Neuronal stem cell (in vitro differentiated cells): ENCODE measurements around the gene ADGRG6.
A peak's percentile ranks its signal among the peaks of the same experiment; 100 is the strongest.

Experiments
- DNase-seq: peaks from one replicate; pipeline ENCODE4 v3.0.0-alpha.2; 2013; ENCODE audit warnings: low spot score
- H2AFZ ChIP-seq: one replicate; pipeline ENCODE4 v1.6.1; 2013; ENCODE audit warnings: mild to moderate bottlenecking, low read length, inconsistent platforms
- H2AK5ac ChIP-seq: 2 replicates; pipeline ENCODE4 v1.6.1; 2013; ENCODE audit warnings: low read depth, mild to moderate bottlenecking, inconsistent platforms, low read length, moderate library complexity, mixed read lengths
- H2BK120ac ChIP-seq: 2 replicates; pipeline ENCODE4 v1.6.1; 2013; ENCODE audit warnings: low read depth, mild to moderate bottlenecking, inconsistent platforms, low read length, moderate library complexity, mixed read lengths
- H2BK12ac ChIP-seq: one replicate; pipeline ENCODE4 v1.6.1; 2013; ENCODE audit warnings: low read length, inconsistent platforms
- H2BK15ac ChIP-seq: 2 replicates; pipeline ENCODE4 v1.6.1; 2013; ENCODE audit warnings: mild to moderate bottlenecking, low read length, inconsistent platforms, mixed read lengths
- H2BK5ac ChIP-seq: one replicate; pipeline ENCODE4 v1.6.1; 2013; ENCODE audit warnings: inconsistent platforms, mild to moderate bottlenecking, low read length, moderate library complexity
- H3K14ac ChIP-seq: one replicate; pipeline ENCODE4 v1.6.1; 2013; ENCODE audit warnings: low read length, inconsistent platforms
- H3K18ac ChIP-seq: 2 replicates; pipeline ENCODE4 v1.6.1; 2013; ENCODE audit warnings: low read length, inconsistent platforms
- H3K23ac ChIP-seq: 2 replicates; pipeline ENCODE4 v1.6.1; 2013; ENCODE audit warnings: low read depth, mild to moderate bottlenecking, mixed read lengths, low read length, inconsistent platforms; ENCODE audit not compliant: poor library complexity
- H3K27ac ChIP-seq: replicated peaks from 3 replicates; pipeline ENCODE4 v1.5.1; 2013; ENCODE audit warnings: low read length, inconsistent platforms
- H3K27me3 ChIP-seq, 3 experiments: 2 replicates each; pipeline ENCODE4 v1.6.1; 2013; ENCODE audit warnings: low read length in 3 of 3, mild to moderate bottlenecking in 2 of 3, inconsistent platforms in 1 of 3, low read depth in 1 of 3, mixed read lengths in 1 of 3, moderate library complexity in 1 of 3; ENCODE audit not compliant: control insufficient read depth in 3 of 3, insufficient read depth in 3 of 3
- H3K36me3 ChIP-seq, 2 donors: replicated peaks in 1 of 2; 2 replicates each; pipeline ENCODE4 v1.6.1; 2013; ENCODE audit warnings: low read length in 2 of 2; ENCODE audit not compliant: control insufficient read depth in 2 of 2, insufficient read depth in 2 of 2
- H3K4ac ChIP-seq: 2 replicates; pipeline ENCODE4 v1.6.1; 2013; ENCODE audit warnings: inconsistent platforms, mild to moderate bottlenecking, low read length, moderate library complexity
- H3K4me1 ChIP-seq, 2 donors: 1 replicate in 1 of 2; 2 replicates in 1 of 2; pipeline ENCODE4 v1.6.1; 2013; ENCODE audit warnings: low read length in 2 of 2, low read depth in 1 of 2; ENCODE audit not compliant: control insufficient read depth in 2 of 2, insufficient read depth in 1 of 2
- H3K4me2 ChIP-seq: one replicate; pipeline ENCODE4 v1.6.1; 2013; ENCODE audit warnings: mild to moderate bottlenecking, low read length, inconsistent platforms; ENCODE audit not compliant: insufficient read depth, poor library complexity, severe bottlenecking
- H3K4me3 ChIP-seq, 2 donors: 2 replicates each; pipeline ENCODE4 v1.5.1; 2013; ENCODE audit warnings: low read length in 2 of 2, mild to moderate bottlenecking in 2 of 2, inconsistent platforms in 1 of 2, moderate library complexity in 1 of 2
- H3K79me1 ChIP-seq: one replicate; pipeline ENCODE4 v1.6.1; 2013; ENCODE audit warnings: low read depth, mild to moderate bottlenecking, inconsistent platforms, low read length, moderate library complexity
- H3K9ac ChIP-seq: one replicate; pipeline ENCODE4 v1.6.1; 2013; ENCODE audit warnings: mild to moderate bottlenecking, low read depth, low read length, inconsistent platforms; ENCODE audit not compliant: poor library complexity
- H3K9me3 ChIP-seq, 2 donors: replicated peaks in 1 of 2; 2 replicates each; pipeline versions ENCODE3 to v1.6.1; 2013; ENCODE audit warnings: low read length in 2 of 2, mild to moderate bottlenecking in 2 of 2, inconsistent platforms in 1 of 2, low read depth in 1 of 2, mixed read lengths in 1 of 2, moderate library complexity in 1 of 2; ENCODE audit not compliant: control insufficient read depth in 2 of 2, insufficient read depth in 1 of 2
- H4K8ac ChIP-seq: one replicate; pipeline ENCODE4 v1.6.1; 2013; ENCODE audit warnings: low read depth, mild to moderate bottlenecking, inconsistent platforms, low read length, moderate library complexity
- H4K91ac ChIP-seq: one replicate; pipeline ENCODE4 v1.6.1; 2013; ENCODE audit warnings: low read length, low read depth, mild to moderate bottlenecking, inconsistent platforms; ENCODE audit not compliant: poor library complexity
- WGBS, 2 donors: extraction: QIAGEN DNeasy Blood & Tissue Kit; methylation state at CpG; one replicate each; pipeline ENCODE4 v1.1.7; 2013; ENCODE audit warnings: missing lambda C conversion rate in 2 of 2, mixed read lengths in 1 of 2; ENCODE audit not compliant: insufficient read length in 2 of 2, insufficient replicate concordance in 1 of 2; ENCODE audit errors: extremely low coverage in 2 of 2; 5-methylcytosine and 5-hydroxymethylcytosine counted together

Gene ADGRG6

DNA sequence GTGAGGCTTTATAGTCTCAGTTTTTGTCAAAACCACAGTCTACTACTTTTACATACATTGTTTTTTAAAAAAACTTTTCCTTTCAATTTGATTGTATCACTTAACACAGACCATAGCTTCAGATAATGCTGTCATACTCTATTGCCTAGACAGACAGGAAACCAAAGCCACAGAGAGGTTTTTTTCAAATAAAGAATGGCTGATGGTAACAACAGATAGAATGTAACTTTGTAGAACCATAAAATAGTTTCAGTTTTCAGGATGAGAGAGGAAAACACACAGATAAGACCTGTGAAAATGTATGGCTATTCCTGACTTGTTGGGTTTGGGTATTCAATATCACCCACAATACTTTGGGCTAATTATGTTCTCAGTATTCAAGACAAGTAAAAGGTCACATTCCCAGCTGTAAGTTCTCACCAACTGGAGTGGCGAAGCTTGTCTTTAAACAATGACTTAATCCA lies 94.0 kb downstream of the ADGRG6 start:
- Histone ChIP-seq H3K4ac (no peak overlapping the region), H2BK12ac (no peak overlapping the region), H3K79me1 (no peaks in the 10 kb centered on the region), H3K18ac (no peak overlapping the region), H3K4me2 (no peak overlapping the region), H3K9me3 (no peaks in the 10 kb centered on the region), H3K27me3 (no peaks in the 10 kb centered on the region), H4K91ac (no peak overlapping the region), H2BK15ac (no peak overlapping the region), H2AFZ (peak overlapping the region; percentile 82), H3K23ac (no peak overlapping the region), H3K27ac (no peak overlapping the region), H3K4me3 (no peak overlapping the region), H3K9ac (no peak overlapping the region), H2AK5ac (no peak overlapping the region), H3K36me3 (no peaks in the 10 kb centered on the region), H3K4me1 (peaks cover 0 to 11% of the 10 kb centered on the region in 2 donors), H2BK120ac (no peak overlapping the region), H3K14ac (no peak overlapping the region), H4K8ac (no peak overlapping the region), H2BK5ac (no peak overlapping the region)
- DNase-seq = no peak
- no CpG with 5 or more reads among the region's 1 CpG for WGBS, 2 donors

DNA sequence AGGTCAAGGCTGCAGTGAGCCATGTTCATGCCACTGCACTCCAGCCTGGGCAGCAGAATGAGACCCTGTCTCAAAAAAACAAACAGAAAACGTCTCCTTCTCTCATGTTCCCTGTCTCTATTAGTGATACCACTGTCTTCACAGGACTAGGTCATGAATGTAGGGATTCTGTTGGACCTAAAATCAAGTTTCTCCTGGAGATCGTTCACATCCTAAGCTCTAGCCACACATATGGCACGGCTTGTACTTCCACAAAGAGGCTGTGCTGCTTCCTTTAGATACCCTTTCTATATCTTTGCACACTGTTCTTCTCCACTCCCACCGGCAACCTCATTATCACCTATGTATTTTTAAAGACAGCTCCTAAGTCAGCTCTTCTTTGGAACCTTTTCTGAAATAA lies 96.5 kb downstream of the ADGRG6 start:
- no peak overlapping the region for H3K14ac ChIP-seq
- no peak overlapping the region for H2BK5ac ChIP-seq
- no peak overlapping the region for H3K4me3 ChIP-seq
- H3K4me2 ChIP-seq = no peak overlapping the region
- no peaks in the 10 kb centered on the region for H3K79me1 ChIP-seq
- no peaks in the 10 kb centered on the region for H3K9me3 ChIP-seq
- H3K4ac ChIP-seq = no peak overlapping the region
- H4K91ac ChIP-seq = no peak overlapping the region
- no peak overlapping the region for H4K8ac ChIP-seq
- no peak overlapping the region for H3K27ac ChIP-seq
- no peaks in the 10 kb centered on the region for H3K36me3 ChIP-seq
- no peak for DNase-seq
- no peak overlapping the region for H2BK12ac ChIP-seq
- H2BK15ac ChIP-seq = no peak overlapping the region
- no peaks in the 10 kb centered on the region for H3K27me3 ChIP-seq
- H3K23ac ChIP-seq = no peak overlapping the region
- H2BK120ac ChIP-seq = no peak overlapping the region
- no peak overlapping the region for H2AK5ac ChIP-seq
- H3K9ac ChIP-seq = no peak overlapping the region
- H3K4me1 ChIP-seq = peaks cover 0 to 11% of the 10 kb centered on the region in 2 donors
- peak overlapping the region; percentile 42 for H3K18ac ChIP-seq
- no CpG with 5 or more reads among the region's 4 CpGs for WGBS, 2 donors
- no peak overlapping the region for H2AFZ ChIP-seq

DNA sequence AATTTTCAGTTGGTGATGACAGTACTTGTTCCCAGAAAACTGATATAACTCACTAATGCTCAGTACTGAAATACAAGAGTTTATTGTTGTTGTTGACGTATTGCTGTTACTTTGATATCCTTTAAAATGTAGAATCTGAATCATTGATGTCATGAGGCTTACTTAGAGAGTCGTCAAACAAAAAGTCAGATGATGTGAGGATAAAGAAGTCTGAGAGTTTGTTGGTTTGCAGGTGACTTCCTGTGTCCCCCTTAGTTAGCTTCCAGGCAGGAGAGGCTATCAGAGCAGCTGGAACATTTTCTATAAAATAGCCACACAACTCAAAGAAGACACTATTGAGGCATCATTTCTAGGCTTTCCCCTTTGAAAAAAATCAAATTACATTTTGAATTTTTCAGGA lies 97.9 kb downstream of the ADGRG6 start:
- Histone ChIP-seq H3K4me1 (peaks cover 0 to 11% of the 10 kb centered on the region in 2 donors), H3K9me3 (no peaks in the 10 kb centered on the region), H3K9ac (no peak overlapping the region)

DNA sequence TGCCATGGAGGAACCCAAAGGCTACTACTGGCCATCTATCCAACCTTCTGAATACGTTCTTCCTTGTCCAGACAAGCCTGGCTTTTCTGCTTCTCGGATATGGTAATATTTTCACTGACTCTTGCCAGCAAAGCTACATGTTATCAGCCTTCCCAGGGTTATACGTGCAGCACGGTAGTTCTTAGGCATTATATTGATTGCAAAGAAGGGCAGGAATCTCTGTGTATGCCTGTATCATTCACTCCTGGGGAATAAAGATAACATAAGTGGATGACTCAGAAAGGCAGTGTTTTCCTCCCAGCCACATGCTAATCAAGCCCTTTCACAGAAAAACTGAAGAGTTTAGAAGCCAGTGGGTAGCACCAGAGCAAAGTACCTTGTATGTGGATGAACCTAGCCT lies 98.7 kb downstream of the ADGRG6 start:
- Histone ChIP-seq H3K23ac (no peak overlapping the region), H2BK120ac (no peak overlapping the region), H3K4me3 (no peak overlapping the region), H3K9me3 (no peaks in the 10 kb centered on the region), H3K79me1 (no peaks in the 10 kb centered on the region), H3K14ac (no peak overlapping the region), H3K4me1 (peaks cover 0 to 11% of the 10 kb centered on the region in 2 donors), H2BK15ac (no peak overlapping the region), H3K27me3 (no peaks in the 10 kb centered on the region), H3K4ac (no peak overlapping the region), H3K36me3 (no peaks in the 10 kb centered on the region), H2AK5ac (no peak overlapping the region), H2BK12ac (no peak overlapping the region), H4K91ac (no peak overlapping the region), H4K8ac (no peak overlapping the region), H2BK5ac (no peak overlapping the region), H3K4me2 (no peak overlapping the region), H2AFZ (peak overlapping the region; percentile 74), H3K27ac (no peak overlapping the region), H3K18ac (no peak overlapping the region), H3K9ac (no peak overlapping the region)
- DNase-seq = no peak
- WGBS, 2 donors = no CpG with 5 or more reads among the region's 4 CpGs

More for the DNA sequence above, 97.9 kb downstream of the ADGRG6 start:
- H3K23ac ChIP-seq = no peak overlapping the region
- H2AFZ ChIP-seq = no peak overlapping the region
- no peak overlapping the region for H2BK5ac ChIP-seq
- no peak for DNase-seq
- no peak overlapping the region for H3K27ac ChIP-seq
- no peaks in the 10 kb centered on the region for H3K36me3 ChIP-seq
- H3K4me3 ChIP-seq = no peak overlapping the region
- no peak overlapping the region for H3K4ac ChIP-seq
- no peak overlapping the region for H2BK120ac ChIP-seq
- H4K91ac ChIP-seq = no peak overlapping the region
- no peak overlapping the region for H2AK5ac ChIP-seq
- no CpG with 5 or more reads among the region's 2 CpGs for WGBS, 2 donors
- H3K4me2 ChIP-seq = no peak overlapping the region
- H3K79me1 ChIP-seq = no peaks in the 10 kb centered on the region
- H3K14ac ChIP-seq = no peak overlapping the region
- no peak overlapping the region for H2BK15ac ChIP-seq
- H3K27me3 ChIP-seq = no peaks in the 10 kb centered on the region
- no peak overlapping the region for H2BK12ac ChIP-seq
- H4K8ac ChIP-seq = no peak overlapping the region
- no peak overlapping the region for H3K18ac ChIP-seq
